Pancreas (tissue), 10 donors: ENCODE results near the gene CLCN4. TPM values are rescaled to one million over a fixed set of nuclear protein-coding genes. Genes with fewer than 3 reads are reported as not detected.

Experiments used
- ATAC-seq, 4 donors: fragments of 200-7000 bp; cut with Tn5 transposase; one replicate each; pipeline versions ENCODE4 v1.8.0 to v1.9.1; 2020; ENCODE audit warnings: mild to moderate bottlenecking in 4 of 4, moderate library complexity in 4 of 4
- DNase-seq, 6 donors: peaks; one replicate each; pipeline ENCODE4 v3.0.0-alpha.2; 2020
- FAIRE-seq: peaks from 2 replicates; lab custom pipeline; 2012; peaks lifted over from hg19 to GRCh38; lab: Jason Lieb, UNC
- H3K27ac ChIP-seq, 4 donors: fragments of 200-600 bp; sonication (generic); 1 replicate in 3 of 4; 2 replicates in 1 of 4; pipeline versions ENCODE4 v1.5.0 to v1.8.0; 2020
- H3K27me3 ChIP-seq, 4 donors: fragments of 200-600 bp; one replicate each; pipeline ENCODE4 v1.8.0; 2021
- H3K36me3 ChIP-seq, 3 donors: fragments of 200-600 bp; sonication (generic) in 1 of 3; one replicate each; pipeline versions ENCODE4 v1.5.0 to v1.8.0; 2020 to 2021
- H3K4me1 ChIP-seq, 3 donors: fragments of 200-600 bp; one replicate each; pipeline ENCODE4 v1.8.0; 2021
- H3K4me3 ChIP-seq, 4 donors: fragments of 200-600 bp; sonication (generic) in 2 of 4; one replicate each; pipeline versions ENCODE4 v1.5.0 to v1.8.0; 2020 to 2021
- H3K9me3 ChIP-seq, 4 donors: fragments of 200-600 bp; one replicate each; pipeline ENCODE4 v1.8.0; 2021
- WGBS, 2 donors: extraction: QIAGEN DNeasy Blood & Tissue Kit; methylation state at CpG; one replicate each; pipeline ENCODE4 v1.1.7; 2013; 5-methylcytosine and 5-hydroxymethylcytosine counted together
- intact Hi-C, 3 donors: fragments of 100-400 bp; cut with DNase I; formaldehyde crosslinking; loops; one replicate each; pipeline versions ENCODE4 v1.11.1 to v1.14.2; 2022
- polyA plus RNA-seq, 2 donors: library from polyadenylated mRNA; stranded (reverse); fragments of 200-250 nt; gene quantifications; one replicate each; pipeline ENCODE4 v1.2.3, GENCODE V29; 2013
- total RNA-seq, 6 donors: library from RNA; stranded (reverse); fragmentation: NEBNext Ultra II Directional in 4 of 6; extraction: Animal tissue kit (Norgen Biotek cat#: 25700) in 4 of 6; gene quantifications; one replicate each; pipeline versions ENCODE4 v1.2.1 to v1.2.4, GENCODE V29; 2021 to 2023
- TF ChIP-seq, protein P1 (sequence below), 4 donors: fragments of 200-600 bp; sonication (generic) in 3 of 4; IDR thresholded peaks; one replicate each; pipeline versions ENCODE4 v1.5.0 to v1.8.0; 2021; ENCODE audit warnings: antibody characterized with exemption in 4 of 4
- donor health status: healthy with polysubstance abuse.
- donor health status: DM: no; HTN: no; CAD: no; lungs with moderate emphysema.
- donor health status: DM: no; HTN: no; CAD: no.
- donor health status: control.
- donor health status: control.
- donor health status: Bipolar disorder and iron deficiency.
- donor health status: DM: yes; HTN: yes; CAD: no.
- donor health status: DM: no; HTN: no; CAD: no.
- donor health status: DM: no; HTN: no; CAD: no.
- donor health status: DM: yes; HTN: yes; CAD: no.

CLCN4 gene
- total and polyA plus RNA-seq, 8 donors: 0.57 to 4.0 (median 2.4) TPM

DNA sequence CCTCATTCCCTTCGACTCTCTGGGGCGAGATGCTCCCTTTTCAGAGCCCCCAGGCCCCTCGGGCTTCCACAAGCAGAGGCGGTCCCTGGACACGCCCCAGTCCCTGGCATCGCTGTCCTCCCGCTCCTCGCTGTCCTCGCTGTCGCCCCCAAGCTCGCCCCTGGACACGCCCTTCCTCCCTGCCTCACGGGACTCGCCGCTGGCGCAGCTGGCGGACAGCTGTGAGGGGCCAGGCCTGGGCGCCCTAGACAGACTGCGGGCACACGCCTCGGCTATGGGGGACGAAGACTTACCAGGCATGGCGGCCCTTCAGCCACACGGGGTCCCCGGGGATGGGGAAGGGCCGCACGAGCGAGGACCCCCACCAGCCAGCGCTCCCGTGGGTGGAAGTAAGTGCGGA, 39.5 kb upstream of the CLCN4 start:
- FAIRE-seq: no peak
- Histone ChIP-seq H3K4me3 (no peak overlapping the region), H3K27me3 (no peaks in the 10 kb centered on the region), H3K4me1 (no peaks in the 10 kb centered on the region), H3K36me3 (no peaks in the 10 kb centered on the region), H3K27ac (no peak overlapping the region), H3K9me3 (no peaks in the 10 kb centered on the region)
- ATAC-seq: no peak
- 95 to 97% methylated on average over 31 of the region's 31 CpGs for WGBS, 2 donors
- DNase-seq: peak in 1 of 6 donors; percentile 78
- intact Hi-C loops: loop anchor here in 2 of 3 donors (5.0 kb wide), 1 partner anchor 120 kb away; no protein-coding TSS in a partner anchor
- TF ChIP-seq, protein P1, sequence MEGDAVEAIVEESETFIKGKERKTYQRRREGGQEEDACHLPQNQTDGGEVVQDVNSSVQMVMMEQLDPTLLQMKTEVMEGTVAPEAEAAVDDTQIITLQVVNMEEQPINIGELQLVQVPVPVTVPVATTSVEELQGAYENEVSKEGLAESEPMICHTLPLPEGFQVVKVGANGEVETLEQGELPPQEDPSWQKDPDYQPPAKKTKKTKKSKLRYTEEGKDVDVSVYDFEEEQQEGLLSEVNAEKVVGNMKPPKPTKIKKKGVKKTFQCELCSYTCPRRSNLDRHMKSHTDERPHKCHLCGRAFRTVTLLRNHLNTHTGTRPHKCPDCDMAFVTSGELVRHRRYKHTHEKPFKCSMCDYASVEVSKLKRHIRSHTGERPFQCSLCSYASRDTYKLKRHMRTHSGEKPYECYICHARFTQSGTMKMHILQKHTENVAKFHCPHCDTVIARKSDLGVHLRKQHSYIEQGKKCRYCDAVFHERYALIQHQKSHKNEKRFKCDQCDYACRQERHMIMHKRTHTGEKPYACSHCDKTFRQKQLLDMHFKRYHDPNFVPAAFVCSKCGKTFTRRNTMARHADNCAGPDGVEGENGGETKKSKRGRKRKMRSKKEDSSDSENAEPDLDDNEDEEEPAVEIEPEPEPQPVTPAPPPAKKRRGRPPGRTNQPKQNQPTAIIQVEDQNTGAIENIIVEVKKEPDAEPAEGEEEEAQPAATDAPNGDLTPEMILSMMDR (IDR thresholded peaks at IDR 0.05): no peak

DNA sequence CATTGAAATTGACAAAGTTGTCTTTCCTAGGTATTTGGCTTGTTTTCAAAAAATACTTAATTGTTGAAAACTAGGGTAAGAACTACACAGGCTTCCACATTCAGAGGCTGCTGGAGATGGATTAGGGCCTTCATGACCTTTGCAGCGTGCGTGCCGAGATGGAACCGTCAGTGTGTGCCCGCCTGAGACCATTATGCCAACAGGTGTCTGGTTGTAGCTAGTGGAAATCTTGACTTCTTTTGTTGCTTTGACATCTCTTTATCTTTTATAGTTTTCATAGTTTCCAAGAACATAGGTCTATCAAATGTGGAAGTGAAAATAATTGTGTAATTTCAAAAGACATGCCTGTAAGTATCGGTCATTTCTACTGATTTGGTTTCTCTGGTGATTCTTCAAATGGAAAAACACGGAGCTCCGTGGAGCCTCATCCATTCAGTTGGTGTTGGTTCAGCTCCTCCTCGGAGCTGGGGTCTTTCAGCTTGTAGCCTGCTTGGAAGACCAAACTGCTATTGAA, 38.9 kb upstream of the CLCN4 start:
- 91 to 93% methylated on average over 9 of the region's 9 CpGs for WGBS, 2 donors
- FAIRE-seq (no peak), ATAC-seq (no peak), DNase-seq (no peak)
- no peak overlapping the region for H3K27ac ChIP-seq
- no peaks in the 10 kb centered on the region for H3K4me1 ChIP-seq
- TF ChIP-seq, protein P1 (IDR thresholded peaks at IDR 0.05): no peak
- no peaks in the 10 kb centered on the region for H3K27me3 ChIP-seq
- no peaks in the 10 kb centered on the region for H3K9me3 ChIP-seq
- no peaks in the 10 kb centered on the region for H3K36me3 ChIP-seq
- intact Hi-C loops: loop anchor here in 2 of 3 donors (5.0 kb wide), 1 partner anchor 121 kb away; no protein-coding TSS in a partner anchor
- no peak overlapping the region for H3K4me3 ChIP-seq

- intact Hi-C loops: loop anchor here in 2 of 3 donors (5.0 kb wide), 1 partner anchor 121 kb away; no protein-coding TSS in a partner anchor
- DNase-seq (no peak), ATAC-seq (peak in 3 of 4 donors; percentile 9 to 40 (median 19)), FAIRE-seq (no peak)
- TF ChIP-seq, protein P1 (IDR thresholded peaks at IDR 0.05): no peak
- 70 to 77% methylated on average over 4 of the region's 4 CpGs for WGBS, 2 donors
- Histone ChIP-seq H3K9me3 (no peaks in the 10 kb centered on the region), H3K4me1 (no peaks in the 10 kb centered on the region), H3K4me3 (no peak overlapping the region), H3K36me3 (no peaks in the 10 kb centered on the region), H3K27ac (no peak overlapping the region), H3K27me3 (no peaks in the 10 kb centered on the region)
Measured at GRCh38 chrX:10118530-10118929, 38.2 kb upstream of the CLCN4 start.

GRCh38 chrX:10119399-10119990, 37.3 kb upstream of the CLCN4 start:
- peak; percentile 80 to 97 (median 91) for ATAC-seq
- WGBS, 2 donors: 15% methylated on average over 16 of the region's 16 CpGs
- H3K9me3 ChIP-seq: no peaks in the 10 kb centered on the region

More at GRCh38 chrX:10119399-10119990, 37.3 kb upstream of the CLCN4 start:
- no peak overlapping the region for H3K27ac ChIP-seq
- TF ChIP-seq, protein P1 (IDR thresholded peaks at IDR 0.05): peak; percentile 100
- H3K36me3 ChIP-seq: no peaks in the 10 kb centered on the region
- DNase-seq: peak in 4 of 6 donors; percentile 54 to 82 (median 72)
- no peaks in the 10 kb centered on the region for H3K4me1 ChIP-seq
- no peak overlapping the region for H3K4me3 ChIP-seq
- intact Hi-C loops: loop anchor here in 2 of 3 donors (5.0 kb wide), 1 partner anchor 122 kb away; no protein-coding TSS in a partner anchor
- no peaks in the 10 kb centered on the region for H3K27me3 ChIP-seq
- peak; percentile 99 for FAIRE-seq
